ENCODE measurements around the gene MAN1A2. TPM values are rescaled to one million over a fixed set of nuclear protein-coding genes. Genes with fewer than 3 reads are reported as not detected.

MAN1A2 gene
- total RNA-seq, 1 donor from 2014 or later, result 45.4 TPM

DNA sequence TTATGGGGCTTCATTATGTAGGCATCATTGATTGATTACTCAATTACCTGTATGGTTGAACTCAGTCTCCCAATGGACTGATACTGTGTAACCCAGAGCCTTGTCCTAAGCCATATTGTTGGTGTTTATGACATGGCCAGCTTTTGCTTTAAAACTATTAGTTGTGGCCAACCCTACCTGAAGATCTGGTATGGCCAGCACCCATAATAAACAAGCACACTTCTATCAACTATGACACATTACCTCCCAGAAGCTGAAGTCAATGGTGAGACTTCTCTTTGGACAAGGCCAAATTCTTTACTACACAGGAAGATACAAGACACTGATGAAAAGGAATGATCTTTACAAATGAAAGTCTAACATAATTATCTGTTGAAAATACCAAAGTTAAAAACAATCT is 28.8 kb downstream of the MAN1A2 start:
- H3K9me3 ChIP-seq (ENCODE audit: control insufficient read depth in 3 of 3, low read length in 3 of 3), result no peaks in the 10 kb centered on the region
- H3K27me3 ChIP-seq (ENCODE audit: control insufficient read depth in 3 of 3, insufficient read depth in 3 of 3, low read length in 3 of 3), result no peaks in the 10 kb centered on the region
- no peak overlapping the region for H3K9ac ChIP-seq (ENCODE audit: low read depth in 1 of 3, low read length in 3 of 3)
- no peak overlapping the region for H3K27ac ChIP-seq (ENCODE audit: low read depth, low read length)
- no peak overlapping the region for H3K4me3 ChIP-seq (ENCODE audit: low read length in 3 of 3)
- no peaks in the 10 kb centered on the region for H3K36me3 ChIP-seq (ENCODE audit: control insufficient read depth in 3 of 3, insufficient read depth in 3 of 3, low read length in 3 of 3)
- peaks cover 11 to 14% (median 14%) of the 10 kb centered on the region in 3 donors for H3K4me1 ChIP-seq (ENCODE audit: control insufficient read depth in 3 of 3, insufficient read depth in 3 of 3, low read length in 3 of 3)

DNA sequence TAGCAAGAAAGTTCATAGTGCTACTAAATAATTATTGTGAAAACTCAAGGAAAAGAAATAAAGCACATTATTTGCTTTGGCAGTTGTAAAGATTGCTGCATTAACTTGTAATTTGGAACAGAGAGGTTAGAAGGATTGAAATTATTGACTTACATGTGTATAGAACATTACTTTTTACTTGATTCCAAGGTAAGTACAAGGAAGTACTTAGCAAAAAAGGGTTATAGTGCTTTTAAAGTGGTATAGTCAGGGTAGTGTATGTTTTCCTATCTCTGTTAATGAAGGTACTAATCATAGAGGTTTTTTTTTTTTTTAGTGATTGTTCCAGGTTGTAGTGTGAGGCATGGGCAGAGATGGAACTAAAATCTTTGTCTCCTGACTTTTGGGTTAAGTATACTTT is 29.4 kb downstream of the MAN1A2 start:
- Histone ChIP-seq H3K27me3 (ENCODE audit: control insufficient read depth in 3 of 3, insufficient read depth in 3 of 3, low read length in 3 of 3) (no peaks in the 10 kb centered on the region), H3K4me1 (ENCODE audit: control insufficient read depth in 3 of 3, insufficient read depth in 3 of 3, low read length in 3 of 3) (peaks cover 11 to 14% (median 14%) of the 10 kb centered on the region in 3 donors), H3K9me3 (ENCODE audit: control insufficient read depth in 3 of 3, low read length in 3 of 3) (no peaks in the 10 kb centered on the region), H3K27ac (ENCODE audit: low read depth, low read length) (no peak overlapping the region), H3K36me3 (ENCODE audit: control insufficient read depth in 3 of 3, insufficient read depth in 3 of 3, low read length in 3 of 3) (no peaks in the 10 kb centered on the region), H3K4me3 (ENCODE audit: low read length in 3 of 3) (no peak overlapping the region), H3K9ac (ENCODE audit: low read depth in 1 of 3, low read length in 3 of 3) (no peak overlapping the region)

DNA sequence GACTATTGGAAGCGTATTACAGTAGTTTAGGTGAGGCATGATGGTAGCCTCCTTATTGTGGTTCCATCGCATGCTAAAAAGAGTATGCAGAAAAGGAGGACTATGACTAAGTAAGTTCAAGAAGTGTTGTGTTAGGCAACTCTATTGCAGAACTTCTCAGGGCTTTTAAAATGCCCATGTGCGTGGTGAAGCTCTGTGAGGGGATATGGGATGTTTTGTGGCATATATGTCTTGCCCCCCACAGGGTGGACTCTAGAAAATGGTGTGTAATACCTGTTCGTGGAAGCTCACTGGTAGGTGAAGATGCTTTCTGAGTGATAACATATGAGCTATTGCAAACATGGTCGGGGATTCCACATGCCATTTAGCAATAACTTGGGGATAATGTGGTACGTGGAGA is 31.7 kb downstream of the MAN1A2 start:
- H3K27me3 ChIP-seq (ENCODE audit: control insufficient read depth in 3 of 3, insufficient read depth in 3 of 3, low read length in 3 of 3), result no peaks in the 10 kb centered on the region
- H3K9ac ChIP-seq (ENCODE audit: low read depth in 1 of 3, low read length in 3 of 3), result no peak overlapping the region
- no peak overlapping the region for H3K27ac ChIP-seq (ENCODE audit: low read depth, low read length)
- no peaks in the 10 kb centered on the region for H3K9me3 ChIP-seq (ENCODE audit: control insufficient read depth in 3 of 3, low read length in 3 of 3)
- H3K4me3 ChIP-seq (ENCODE audit: low read length in 3 of 3), result no peak overlapping the region
- peaks cover 0 to 2% (median 0%) of the 10 kb centered on the region in 3 donors for H3K4me1 ChIP-seq (ENCODE audit: control insufficient read depth in 3 of 3, insufficient read depth in 3 of 3, low read length in 3 of 3)
- peaks cover 0 to 5% (median 0%) of the 10 kb centered on the region in 3 donors for H3K36me3 ChIP-seq (ENCODE audit: control insufficient read depth in 3 of 3, insufficient read depth in 3 of 3, low read length in 3 of 3)

DNA sequence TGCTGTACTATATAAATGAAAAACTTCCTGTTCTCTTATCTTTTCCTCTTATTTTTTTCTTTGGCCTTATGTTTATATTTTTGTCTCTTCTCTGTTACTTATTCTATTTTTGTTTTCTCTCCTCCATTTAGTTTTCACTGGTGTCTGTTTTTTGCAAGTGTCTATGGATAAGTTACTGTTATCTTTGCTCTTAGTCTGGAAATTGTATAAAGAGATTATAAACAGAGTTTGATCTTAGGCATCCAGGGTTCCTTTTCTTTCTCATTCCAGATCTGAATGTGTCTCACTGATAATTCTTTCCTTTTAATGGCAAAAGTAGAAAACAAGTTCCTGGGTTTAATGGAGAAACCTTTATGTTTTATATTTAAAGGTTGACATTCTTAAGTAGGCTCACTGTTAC is 34.5 kb downstream of the MAN1A2 start:
- Histone ChIP-seq H3K27me3 (ENCODE audit: control insufficient read depth in 3 of 3, insufficient read depth in 3 of 3, low read length in 3 of 3) (no peaks in the 10 kb centered on the region), H3K4me3 (ENCODE audit: low read length in 3 of 3) (no peak overlapping the region), H3K9me3 (ENCODE audit: control insufficient read depth in 3 of 3, low read length in 3 of 3) (no peaks in the 10 kb centered on the region), H3K9ac (ENCODE audit: low read depth in 1 of 3, low read length in 3 of 3) (no peak overlapping the region), H3K36me3 (ENCODE audit: control insufficient read depth in 3 of 3, insufficient read depth in 3 of 3, low read length in 3 of 3) (peaks cover 0 to 6% (median 5%) of the 10 kb centered on the region in 3 donors), H3K27ac (ENCODE audit: low read depth, low read length) (no peak overlapping the region), H3K4me1 (ENCODE audit: control insufficient read depth in 3 of 3, insufficient read depth in 3 of 3, low read length in 3 of 3) (no peaks in the 10 kb centered on the region)

DNA sequence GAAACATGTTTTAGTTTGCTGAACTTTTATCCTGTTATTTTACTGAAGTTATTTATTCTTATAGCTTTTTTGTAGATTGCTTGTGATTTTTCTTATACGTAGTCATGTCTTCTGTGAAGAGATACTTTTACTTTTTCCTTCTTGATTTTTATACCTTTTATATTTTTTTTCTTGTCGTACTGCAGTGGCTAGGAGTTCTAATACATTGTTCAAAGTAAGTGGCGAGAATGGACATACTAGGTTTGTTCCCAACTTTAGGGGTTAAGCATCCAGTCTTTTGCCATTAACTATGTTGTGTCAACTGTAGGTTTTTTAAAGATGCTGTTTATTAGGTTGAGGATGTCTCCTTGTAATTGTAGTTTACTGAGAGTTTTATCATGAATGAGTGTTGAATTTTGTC is 36.3 kb downstream of the MAN1A2 start:
- Histone ChIP-seq H3K27me3 (ENCODE audit: control insufficient read depth in 3 of 3, insufficient read depth in 3 of 3, low read length in 3 of 3) (no peaks in the 10 kb centered on the region), H3K4me1 (ENCODE audit: control insufficient read depth in 3 of 3, insufficient read depth in 3 of 3, low read length in 3 of 3) (no peaks in the 10 kb centered on the region), H3K27ac (ENCODE audit: low read depth, low read length) (no peak overlapping the region), H3K9ac (ENCODE audit: low read depth in 1 of 3, low read length in 3 of 3) (no peak overlapping the region), H3K4me3 (ENCODE audit: low read length in 3 of 3) (no peak overlapping the region), H3K9me3 (ENCODE audit: control insufficient read depth in 3 of 3, low read length in 3 of 3) (no peaks in the 10 kb centered on the region), H3K36me3 (ENCODE audit: control insufficient read depth in 3 of 3, insufficient read depth in 3 of 3, low read length in 3 of 3) (peaks cover 0 to 9% (median 6%) of the 10 kb centered on the region in 3 donors)

DNA sequence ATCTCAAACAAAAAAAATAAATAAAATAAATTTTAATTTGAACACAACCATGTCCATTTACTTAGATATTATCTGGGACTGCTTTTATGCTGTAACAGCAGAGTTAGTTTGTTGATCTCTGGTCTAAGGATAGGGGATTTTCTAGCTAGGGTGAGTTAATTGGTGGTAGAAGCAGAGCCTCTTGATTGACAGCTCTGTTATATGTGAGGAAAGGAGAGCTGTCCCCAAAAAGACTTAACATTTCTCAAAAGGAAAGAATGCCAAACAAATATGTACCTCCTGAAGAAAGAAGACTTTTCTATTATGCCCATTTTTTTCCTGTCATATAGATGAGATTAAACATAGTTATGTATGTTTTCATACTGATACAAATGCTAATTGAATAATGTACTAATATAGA is 37.8 kb downstream of the MAN1A2 start:
- Histone ChIP-seq H3K9me3 (ENCODE audit: control insufficient read depth in 3 of 3, low read length in 3 of 3) (no peaks in the 10 kb centered on the region), H3K27ac (ENCODE audit: low read depth, low read length) (no peak overlapping the region), H3K27me3 (ENCODE audit: control insufficient read depth in 3 of 3, insufficient read depth in 3 of 3, low read length in 3 of 3) (no peaks in the 10 kb centered on the region), H3K4me3 (ENCODE audit: low read length in 3 of 3) (no peak overlapping the region), H3K9ac (ENCODE audit: low read depth in 1 of 3, low read length in 3 of 3) (no peak overlapping the region), H3K36me3 (ENCODE audit: control insufficient read depth in 3 of 3, insufficient read depth in 3 of 3, low read length in 3 of 3) (peaks cover 0 to 9% (median 6%) of the 10 kb centered on the region in 3 donors), H3K4me1 (ENCODE audit: control insufficient read depth in 3 of 3, insufficient read depth in 3 of 3, low read length in 3 of 3) (no peaks in the 10 kb centered on the region)

DNA sequence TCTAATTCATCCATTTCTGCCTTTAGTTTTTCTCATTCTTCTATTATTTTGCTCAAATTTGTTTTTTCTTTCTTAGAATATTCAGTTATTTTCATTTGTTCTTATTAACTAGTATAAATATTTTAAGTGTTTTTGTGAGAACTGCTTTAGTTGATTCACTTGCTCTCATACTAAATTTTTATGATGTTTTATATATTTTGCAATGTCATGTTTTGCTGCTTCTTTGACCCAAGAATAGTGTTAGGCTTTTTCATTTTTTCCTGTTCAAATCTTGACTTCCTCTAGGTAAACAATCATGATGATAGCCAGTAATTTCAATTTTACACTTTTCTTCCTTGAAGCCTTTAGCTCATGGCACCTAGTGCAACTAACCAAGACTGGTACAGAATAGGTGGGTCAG is 45.2 kb downstream of the MAN1A2 start:
- Histone ChIP-seq H3K4me3 (ENCODE audit: low read length in 3 of 3) (no peak overlapping the region), H3K36me3 (ENCODE audit: control insufficient read depth in 3 of 3, insufficient read depth in 3 of 3, low read length in 3 of 3) (peaks cover 0 to 7% (median 7%) of the 10 kb centered on the region in 3 donors), H3K27me3 (ENCODE audit: control insufficient read depth in 3 of 3, insufficient read depth in 3 of 3, low read length in 3 of 3) (no peaks in the 10 kb centered on the region)

DNA sequence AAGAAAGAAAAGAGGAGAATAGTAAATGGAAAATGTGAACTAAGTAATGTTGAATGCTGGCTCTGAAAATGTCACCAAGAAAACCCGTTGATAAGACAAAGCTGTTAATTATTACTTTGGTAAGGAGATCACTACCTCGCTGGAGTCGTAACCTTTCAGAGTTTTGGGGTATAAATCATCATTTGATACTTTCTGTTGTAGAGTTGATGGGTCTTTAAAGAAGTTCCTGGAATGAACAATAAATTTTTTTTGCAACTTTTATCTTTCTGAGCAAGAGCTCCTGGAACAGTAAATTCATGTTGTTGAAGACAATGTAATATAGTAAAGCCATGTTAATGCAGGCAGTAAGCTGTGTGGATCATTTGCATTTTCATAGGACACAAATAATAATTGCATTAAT is 46.2 kb downstream of the MAN1A2 start:
- H3K36me3 ChIP-seq (ENCODE audit: control insufficient read depth in 3 of 3, insufficient read depth in 3 of 3, low read length in 3 of 3), result peaks cover 0 to 7% (median 3%) of the 10 kb centered on the region in 3 donors
- H3K9ac ChIP-seq (ENCODE audit: low read depth in 1 of 3, low read length in 3 of 3), result no peak overlapping the region
- no peaks in the 10 kb centered on the region for H3K4me1 ChIP-seq (ENCODE audit: control insufficient read depth in 3 of 3, insufficient read depth in 3 of 3, low read length in 3 of 3)
- no peak overlapping the region for H3K27ac ChIP-seq (ENCODE audit: low read depth, low read length)
- H3K9me3 ChIP-seq (ENCODE audit: control insufficient read depth in 3 of 3, low read length in 3 of 3), result no peaks in the 10 kb centered on the region
- H3K4me3 ChIP-seq (ENCODE audit: low read length in 3 of 3), result no peak overlapping the region
- no peaks in the 10 kb centered on the region for H3K27me3 ChIP-seq (ENCODE audit: control insufficient read depth in 3 of 3, insufficient read depth in 3 of 3, low read length in 3 of 3)

More for the DNA sequence above, 45.2 kb downstream of the MAN1A2 start:
- Histone ChIP-seq H3K9me3 (ENCODE audit: control insufficient read depth in 3 of 3, low read length in 3 of 3) (no peaks in the 10 kb centered on the region), H3K4me1 (ENCODE audit: control insufficient read depth in 3 of 3, insufficient read depth in 3 of 3, low read length in 3 of 3) (no peaks in the 10 kb centered on the region), H3K27ac (ENCODE audit: low read depth, low read length) (no peak overlapping the region), H3K9ac (ENCODE audit: low read depth in 1 of 3, low read length in 3 of 3) (no peak overlapping the region)

DNA sequence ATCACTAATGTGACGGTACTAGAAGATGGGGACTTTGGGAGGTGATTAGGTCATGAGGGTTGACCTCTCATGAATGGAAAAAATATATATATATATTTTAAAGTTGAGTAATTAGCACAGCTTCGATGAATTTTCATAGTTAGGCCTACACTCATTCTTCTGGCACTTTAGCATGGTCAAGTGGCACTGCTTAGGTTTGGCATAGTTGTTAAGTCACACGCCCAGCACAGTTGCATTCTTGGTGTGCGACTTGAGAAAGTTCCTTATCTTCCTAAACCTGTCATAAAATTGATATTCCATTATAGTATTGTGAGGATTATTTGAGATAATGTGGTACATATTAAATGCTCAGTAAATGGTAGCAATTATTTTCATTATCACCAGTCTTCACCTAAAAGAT is 47.7 kb downstream of the MAN1A2 start:
- H3K27ac ChIP-seq (ENCODE audit: low read depth, low read length), result no peak overlapping the region
- no peaks in the 10 kb centered on the region for H3K27me3 ChIP-seq (ENCODE audit: control insufficient read depth in 3 of 3, insufficient read depth in 3 of 3, low read length in 3 of 3)
- no peaks in the 10 kb centered on the region for H3K4me1 ChIP-seq (ENCODE audit: control insufficient read depth in 3 of 3, insufficient read depth in 3 of 3, low read length in 3 of 3)
- no peak overlapping the region for H3K4me3 ChIP-seq (ENCODE audit: low read length in 3 of 3)
- no peaks in the 10 kb centered on the region for H3K9me3 ChIP-seq (ENCODE audit: control insufficient read depth in 3 of 3, low read length in 3 of 3)
- no peak overlapping the region for H3K9ac ChIP-seq (ENCODE audit: low read depth in 1 of 3, low read length in 3 of 3)
- H3K36me3 ChIP-seq (ENCODE audit: control insufficient read depth in 3 of 3, insufficient read depth in 3 of 3, low read length in 3 of 3), result peaks cover 0 to 7% (median 3%) of the 10 kb centered on the region in 3 donors

DNA sequence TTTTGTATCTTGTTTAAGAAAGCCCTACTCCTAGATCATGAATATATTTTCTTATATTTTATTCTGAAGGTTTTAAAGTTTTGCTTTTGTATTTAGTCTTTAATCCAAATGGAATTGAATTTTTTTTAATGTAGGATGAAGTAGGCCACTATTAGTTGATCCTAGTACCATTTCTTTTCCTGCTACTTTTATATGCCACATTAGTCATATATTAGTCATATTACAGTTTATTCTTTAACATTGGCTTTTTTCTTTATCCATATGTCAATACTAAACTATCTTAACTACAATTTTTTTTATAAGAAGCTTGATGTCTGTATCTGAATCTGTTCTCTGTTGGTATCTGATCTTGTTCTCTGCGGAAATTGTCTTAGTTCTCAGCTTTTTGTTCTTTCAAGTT is 48.8 kb downstream of the MAN1A2 start:
- Histone ChIP-seq H3K4me3 (ENCODE audit: low read length in 3 of 3) (no peak overlapping the region), H3K9me3 (ENCODE audit: control insufficient read depth in 3 of 3, low read length in 3 of 3) (no peaks in the 10 kb centered on the region), H3K27me3 (ENCODE audit: control insufficient read depth in 3 of 3, insufficient read depth in 3 of 3, low read length in 3 of 3) (no peaks in the 10 kb centered on the region), H3K9ac (ENCODE audit: low read depth in 1 of 3, low read length in 3 of 3) (no peak overlapping the region), H3K27ac (ENCODE audit: low read depth, low read length) (no peak overlapping the region), H3K36me3 (ENCODE audit: control insufficient read depth in 3 of 3, insufficient read depth in 3 of 3, low read length in 3 of 3) (peaks cover 0 to 7% (median 3%) of the 10 kb centered on the region in 3 donors), H3K4me1 (ENCODE audit: control insufficient read depth in 3 of 3, insufficient read depth in 3 of 3, low read length in 3 of 3) (no peaks in the 10 kb centered on the region)

All from skeletal muscle tissue (tissue), 4 donors.